GM12878 (cell line): ENCODE data around the gene KIF25.

Experiments used
- ATF3 ChIP-seq: IDR thresholded peaks from 2 replicates; pipeline ENCODE4 v1.6.1; 2011; ENCODE audit warnings: low read depth, mild to moderate bottlenecking, low read length, moderate library complexity, borderline replicate concordance; ENCODE audit errors: extremely low read depth
- CBX5 ChIP-seq: sonication (generic); IDR thresholded peaks from 2 replicates; pipeline ENCODE4 v1.6.1; 2016; ENCODE audit warnings: low read depth, moderate library complexity, mild to moderate bottlenecking, inconsistent platforms
- CREB1 ChIP-seq: IDR thresholded peaks from 2 replicates; pipeline ENCODE4 v1.6.1; 2012; ENCODE audit warnings: low read depth, mild to moderate bottlenecking, inconsistent platforms
- CTCF ChIP-seq, 3 experiments: IDR thresholded peaks in 2 of 3; conservative IDR thresholded peaks in 1 of 3; 2 replicates each; pipeline ENCODE4 v1.5.1; 2011; ENCODE audit warnings: low read depth in 3 of 3, low read length in 3 of 3, mild to moderate bottlenecking in 3 of 3, control low read depth in 2 of 3, moderate library complexity in 2 of 3, inconsistent platforms in 1 of 3, mixed read lengths in 1 of 3; ENCODE audit not compliant: control insufficient read depth in 2 of 3, insufficient read depth in 1 of 3; ENCODE audit errors: extremely low read depth in 1 of 3
- GABPA ChIP-seq: IDR thresholded peaks from 2 replicates; pipeline ENCODE4 v1.6.1; 2014; ENCODE audit warnings: antibody characterized with exemption, low read depth, mild to moderate bottlenecking, inconsistent platforms
- JUND ChIP-seq: IDR thresholded peaks from 2 replicates; pipeline ENCODE4 v1.6.1; 2012; ENCODE audit warnings: low read depth, mild to moderate bottlenecking, low read length, improper control_type of control experiment, moderate library complexity
- LARP7 ChIP-seq: fragments of 450-650 bp; IDR thresholded peaks from 2 replicates; pipeline ENCODE4 v1.6.1; 2017; ENCODE audit warnings: mild to moderate bottlenecking
- MTA2 ChIP-seq: fragments of 450-650 bp; IDR thresholded peaks from 2 replicates; pipeline ENCODE4 v1.6.1; 2016; ENCODE audit warnings: low read depth, mild to moderate bottlenecking, moderate library complexity
- NFYB ChIP-seq: IDR thresholded peaks from 2 replicates; pipeline ENCODE4 v1.6.1; 2011; ENCODE audit warnings: low read depth, mild to moderate bottlenecking, low read length, improper control_type of control experiment, moderate library complexity; ENCODE audit not compliant: insufficient read depth
- PML ChIP-seq: IDR thresholded peaks from 2 replicates; pipeline ENCODE4 v1.6.1; 2012; ENCODE audit warnings: low read length, inconsistent platforms
- RAD21 ChIP-seq: IDR thresholded peaks from 2 replicates; pipeline ENCODE4 v1.6.1; 2011; ENCODE audit warnings: mild to moderate bottlenecking, low read depth, low read length, moderate library complexity; ENCODE audit not compliant: insufficient read depth
- RBBP5 ChIP-seq: fragments of 200-600 bp; sonication (generic); conservative IDR thresholded peaks from 2 replicates; pipeline ENCODE4 v1.6.1; 2016
- ZZZ3 ChIP-seq: IDR thresholded peaks from 2 replicates; pipeline ENCODE4 v1.6.1; 2011; ENCODE audit warnings: low read depth; ENCODE audit not compliant: control insufficient read depth, insufficient read length

- TF ChIP-seq CREB1 (no peak), MTA2 (no peak), CTCF (IDR thresholded peaks at IDR 0.05 in 2 of 3, conservative IDR thresholded peaks at IDR 0.05 in 1 of 3; ENCODE audit: control insufficient read depth in 2 of 3, extremely low read depth in 1 of 3, insufficient read depth in 1 of 3, low read depth in 3 of 3, low read length in 3 of 3) (no peak), JUND (no peak), PML (no peak), RAD21 (no peak), RBBP5 (no peak), NFYB (no peak), GABPA (no peak), LARP7 (no peak), ZZZ3 (no peak), CBX5 (no peak), ATF3 (no peak)
Observed at GRCh38 chr6:168050881-168051586, 53.6 kb downstream of the KIF25 start.
